GM18907 (cell line): ENCODE data around the gene PRDM9.
"Not testable (repeated sequence)": the region's sequence is repeated elsewhere in the genome, so short reads cannot be mapped to it uniquely, and the experiment has no call there.

Source experiments
- ATAC-seq: cut with Tn5 transposase; IDR thresholded peaks from one replicate; pipeline ENCODE4 v1.9.1; 2021; ENCODE audit warnings: mild to moderate bottlenecking, moderate library complexity; ENCODE audit not compliant: unreplicated experiment

Gene PRDM9

DNA sequence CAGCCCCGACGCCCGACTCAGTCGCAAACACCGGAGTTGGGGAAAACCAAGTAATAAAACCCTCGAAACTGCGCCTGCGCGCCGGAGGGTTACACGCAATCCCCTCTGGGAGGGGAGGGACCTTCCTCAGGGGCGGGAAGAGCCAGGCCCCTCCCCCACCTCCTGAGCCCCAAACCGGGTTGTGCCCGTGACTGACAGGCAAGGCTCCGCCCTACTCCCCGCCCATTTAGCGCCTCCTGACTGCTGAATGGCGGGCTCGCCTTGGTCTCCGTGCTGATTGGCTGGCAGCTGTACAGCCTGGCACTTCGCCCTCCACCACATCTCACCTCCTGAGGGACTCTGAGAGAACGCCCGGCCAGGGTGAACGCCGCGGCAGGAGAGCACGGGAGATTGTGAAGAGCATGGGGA is at the start of gene PRDM9:
Gene PRDM9, plus strand, starts transcription at position 332 of the 408 bp plus-strand sequence. CDS start 1,425 bp downstream, outside the sequence.
- no peak for ATAC-seq

DNA sequence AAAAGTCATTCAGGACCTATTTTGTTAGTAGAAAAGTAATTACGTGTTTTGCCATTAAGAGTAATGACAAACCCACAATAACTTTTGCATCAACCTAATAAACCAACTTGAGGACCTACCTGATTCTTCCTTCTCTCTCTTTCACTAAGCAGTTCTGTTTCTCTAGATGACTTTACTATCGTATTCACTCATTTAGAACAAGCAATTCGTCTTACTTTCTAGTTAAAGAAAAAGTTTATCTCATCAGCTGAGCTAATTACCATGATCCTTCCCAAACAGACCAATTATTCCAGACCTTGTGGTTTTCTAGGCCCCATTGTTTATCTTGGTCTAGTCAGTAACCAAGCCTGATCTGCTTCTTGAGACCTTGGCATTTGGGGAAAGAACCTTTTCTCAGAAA is 49.6 kb upstream of the PRDM9 start:
- ATAC-seq: no peak

DNA sequence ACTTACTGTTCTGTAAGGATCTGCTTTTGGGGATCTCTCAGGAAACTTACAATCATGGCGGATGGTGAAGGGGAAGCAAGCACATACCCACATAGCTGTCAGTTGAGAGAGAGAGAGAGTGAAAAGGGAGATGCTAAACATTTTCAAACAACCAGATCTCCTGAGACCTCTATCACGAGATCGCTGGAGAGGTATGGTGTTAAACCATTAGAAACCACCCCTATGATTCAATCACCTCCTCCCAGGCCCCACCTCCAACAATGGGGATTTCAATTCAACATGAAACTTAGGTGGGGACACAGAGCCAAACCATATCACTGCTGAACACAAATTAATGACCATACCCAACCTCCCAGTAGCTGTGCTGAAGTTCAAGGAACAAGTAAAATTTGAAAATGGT is 48.2 kb upstream of the PRDM9 start:
- no peak for ATAC-seq

DNA sequence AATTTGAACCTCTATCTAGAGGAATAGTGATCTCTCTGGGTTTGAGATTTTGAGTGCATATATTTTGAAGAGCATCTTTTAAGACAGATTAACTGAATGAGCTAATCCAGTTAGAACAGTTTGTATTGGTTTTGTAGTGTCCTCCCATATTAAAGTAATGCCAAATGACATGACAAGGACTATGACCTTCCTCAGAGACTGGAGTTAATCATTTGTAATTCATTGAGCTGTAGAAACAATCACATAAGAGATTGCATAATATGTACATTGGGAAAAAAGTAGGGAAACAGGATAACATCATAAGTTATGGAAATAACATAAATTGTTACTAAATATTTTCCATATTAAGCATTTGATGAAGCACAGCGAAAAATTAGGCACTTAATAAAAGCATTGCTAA is 45.8 kb upstream of the PRDM9 start:
- no peak for ATAC-seq

DNA sequence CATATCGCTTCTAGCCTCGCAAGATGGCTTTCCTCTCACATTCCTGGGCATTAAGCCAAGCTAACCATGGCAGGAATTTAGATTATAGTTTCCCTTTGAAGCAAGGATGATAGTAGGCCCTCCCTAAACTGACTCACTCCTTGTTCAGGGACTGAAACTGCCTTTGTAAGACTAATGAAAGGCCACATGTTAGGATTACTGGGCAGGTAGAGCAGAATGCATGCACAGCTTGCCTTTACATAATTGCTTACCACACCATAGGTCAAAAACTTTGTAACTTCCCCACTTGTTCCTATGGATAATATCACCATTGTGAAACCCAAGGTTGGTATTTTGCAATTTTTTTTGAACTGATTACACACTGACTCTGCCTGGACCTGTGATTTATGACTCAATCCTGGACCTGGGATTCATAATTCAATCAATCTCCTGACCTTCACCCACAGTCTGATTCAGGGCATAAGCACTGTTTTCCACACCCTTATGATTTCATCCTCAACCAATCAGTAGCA is 41.0 kb upstream of the PRDM9 start:
- no peak for ATAC-seq

DNA sequence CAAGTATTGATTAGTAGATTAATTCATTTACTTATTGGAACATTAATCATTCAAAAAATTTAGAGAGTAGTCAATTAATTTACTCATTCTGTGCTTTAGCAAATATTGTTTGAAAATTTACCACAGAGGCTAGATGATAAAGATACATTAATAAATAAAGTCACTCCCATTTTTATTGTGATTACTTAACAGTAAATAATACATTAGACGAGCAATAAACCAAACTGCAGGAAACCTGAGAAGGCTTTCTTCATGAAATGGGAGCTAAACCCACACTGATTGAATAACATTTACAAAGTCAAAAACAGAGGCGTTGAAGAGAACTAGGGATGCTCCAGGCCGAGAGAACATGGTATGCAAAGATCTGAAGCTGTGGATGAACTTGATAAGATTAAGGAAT is 38.8 kb upstream of the PRDM9 start:
- no peak for ATAC-seq

DNA sequence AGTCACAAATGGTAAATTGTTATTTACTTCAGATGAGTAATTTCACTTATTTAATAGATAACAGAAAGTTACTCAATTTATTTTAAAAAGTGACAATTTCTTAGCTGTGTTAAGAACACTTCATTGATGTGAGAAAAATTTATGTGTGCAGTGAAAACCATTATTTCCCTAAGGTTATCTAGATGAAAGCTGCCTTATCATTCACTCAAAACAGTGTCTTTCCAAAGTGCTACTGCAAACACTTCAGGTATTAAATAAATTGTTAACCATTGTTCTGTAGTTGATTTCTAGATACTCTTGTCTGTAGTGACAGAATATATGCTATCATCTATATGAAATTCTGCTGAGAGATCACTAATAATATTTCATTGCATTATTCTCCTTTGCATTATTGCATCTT is 33.5 kb upstream of the PRDM9 start:
- no peak for ATAC-seq

DNA sequence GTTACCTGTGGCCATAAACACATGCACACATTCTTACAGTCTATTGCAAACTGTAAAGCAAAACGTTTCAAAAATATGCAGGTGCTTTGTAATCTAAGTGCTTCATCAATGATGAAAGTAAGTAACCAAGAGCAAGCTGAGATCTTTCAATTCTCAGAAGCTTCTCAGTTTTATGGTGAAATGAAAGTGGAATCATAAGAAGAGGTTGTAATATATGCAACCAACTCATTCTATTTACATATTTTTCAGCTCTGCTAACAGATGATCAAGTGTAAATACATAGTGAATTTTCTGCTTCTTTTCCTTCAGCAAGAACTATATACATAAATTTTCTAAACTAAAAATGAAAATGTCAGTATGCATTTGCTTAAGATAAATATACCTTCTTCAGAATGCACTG is 33.1 kb upstream of the PRDM9 start:
- no peak for ATAC-seq

DNA sequence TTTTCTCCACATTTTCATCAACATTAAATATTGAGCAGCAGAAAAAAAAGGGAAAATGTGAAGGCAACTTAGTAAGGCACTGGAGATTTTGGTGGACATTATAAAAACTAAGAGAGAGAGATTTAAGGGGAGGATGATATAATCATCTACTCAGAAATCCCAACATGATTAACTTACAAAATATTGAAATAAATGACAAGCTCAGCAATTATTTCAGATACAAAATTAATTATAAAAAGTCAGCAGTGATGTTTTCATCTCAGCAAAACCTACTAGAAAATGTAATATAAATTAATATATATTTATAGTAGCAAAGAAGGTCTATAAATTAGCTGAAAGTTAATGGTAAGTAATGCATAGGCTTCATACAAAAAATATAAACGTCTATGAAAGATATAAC is 30.8 kb upstream of the PRDM9 start:
- no peak for ATAC-seq

DNA sequence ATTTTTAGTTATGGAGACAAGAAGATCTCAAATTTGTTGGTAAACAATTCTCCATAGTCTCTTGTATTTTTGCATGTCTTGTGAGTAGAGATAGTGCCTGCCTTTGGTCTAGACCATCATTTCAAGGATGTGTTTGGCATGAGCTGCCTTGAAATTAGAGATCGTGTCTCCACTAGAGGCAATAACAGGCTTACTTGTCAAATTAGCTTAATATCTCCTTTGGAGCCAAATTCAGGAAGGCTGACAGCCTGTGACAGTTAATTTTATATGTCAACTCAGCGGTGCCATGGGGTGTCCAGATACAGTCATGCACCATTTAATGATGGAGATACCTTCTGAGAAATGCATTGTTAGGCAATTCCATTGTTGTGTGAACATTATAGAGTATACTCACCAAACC is 24.8 kb upstream of the PRDM9 start:
- ATAC-seq: no peak

DNA sequence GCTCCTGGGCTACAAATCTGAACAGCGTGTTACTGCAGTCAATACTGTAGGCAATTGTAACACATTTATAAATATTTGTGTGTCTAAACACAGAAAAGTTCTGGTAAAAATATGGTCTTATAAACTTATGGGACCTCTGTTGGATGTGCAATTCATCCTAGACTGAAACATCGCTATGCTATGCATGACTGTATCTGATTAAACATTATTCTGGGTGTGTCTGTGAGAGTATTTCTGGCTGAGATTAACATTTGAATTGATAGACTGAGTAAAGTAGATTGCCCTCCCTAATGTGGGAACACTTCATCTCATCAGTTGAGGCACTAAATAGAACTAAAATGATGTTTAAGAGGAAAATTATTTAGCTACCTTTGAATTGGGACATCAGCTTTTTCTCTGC is 24.3 kb upstream of the PRDM9 start:
- no peak for ATAC-seq

DNA sequence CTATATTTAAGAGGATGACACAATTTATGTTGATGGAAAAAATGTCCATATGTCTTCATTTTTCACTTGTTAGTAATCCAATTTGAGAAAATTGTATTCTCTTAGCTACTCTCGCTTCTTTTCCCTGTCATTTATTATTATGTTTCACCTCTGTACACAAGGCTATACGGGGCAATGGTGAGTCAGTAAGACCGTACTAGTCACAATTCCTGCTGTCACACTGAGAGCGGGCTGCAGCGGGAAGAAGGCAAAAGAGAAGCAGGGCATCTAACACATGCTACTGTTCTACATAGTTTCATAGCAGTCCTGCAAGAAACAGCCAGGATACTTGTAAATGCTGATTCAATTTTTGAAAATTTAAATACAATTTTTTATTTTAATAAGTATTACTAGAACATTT is 23.3 kb upstream of the PRDM9 start:
- ATAC-seq: no peak

DNA sequence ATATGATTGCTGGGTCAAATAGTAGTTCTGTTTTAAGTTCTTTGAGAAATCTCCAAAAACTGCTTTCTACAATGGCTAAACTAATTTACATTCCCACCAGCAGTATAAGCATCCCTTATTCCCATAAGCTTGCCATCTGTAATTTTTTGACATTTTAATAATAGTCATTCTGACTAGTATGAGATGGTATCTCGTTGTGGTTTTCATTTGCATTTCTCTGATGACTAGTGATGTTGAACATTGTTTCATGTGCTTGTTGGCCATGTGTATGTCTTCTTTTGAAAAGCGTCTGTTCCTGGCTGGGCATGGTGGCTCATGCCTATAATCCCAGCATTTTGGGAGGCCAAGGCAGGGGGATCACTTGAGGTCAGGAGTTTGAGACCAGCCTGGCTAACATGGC is 21.2 kb upstream of the PRDM9 start:
- ATAC-seq: not testable (repeated sequence)

DNA sequence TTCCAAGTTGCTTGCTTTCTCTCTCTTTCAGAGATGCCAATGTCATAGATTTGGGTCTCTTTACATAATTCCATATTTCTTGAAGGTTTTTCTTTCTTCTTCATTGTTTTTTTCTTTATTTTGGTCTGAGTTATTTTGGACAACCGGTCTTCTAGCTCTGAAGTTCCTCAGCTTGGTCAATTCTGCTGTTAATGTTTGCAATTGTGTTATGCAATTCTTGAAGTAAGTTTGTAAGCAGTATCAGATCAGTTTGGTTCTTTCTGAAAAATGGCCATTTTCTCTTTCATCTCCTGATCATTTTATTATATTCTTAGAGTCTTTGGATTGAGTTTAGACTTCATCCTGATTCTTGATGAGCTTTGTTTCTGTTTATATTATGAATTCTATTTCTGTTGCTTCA is 16.4 kb upstream of the PRDM9 start:
- ATAC-seq: no peak

DNA sequence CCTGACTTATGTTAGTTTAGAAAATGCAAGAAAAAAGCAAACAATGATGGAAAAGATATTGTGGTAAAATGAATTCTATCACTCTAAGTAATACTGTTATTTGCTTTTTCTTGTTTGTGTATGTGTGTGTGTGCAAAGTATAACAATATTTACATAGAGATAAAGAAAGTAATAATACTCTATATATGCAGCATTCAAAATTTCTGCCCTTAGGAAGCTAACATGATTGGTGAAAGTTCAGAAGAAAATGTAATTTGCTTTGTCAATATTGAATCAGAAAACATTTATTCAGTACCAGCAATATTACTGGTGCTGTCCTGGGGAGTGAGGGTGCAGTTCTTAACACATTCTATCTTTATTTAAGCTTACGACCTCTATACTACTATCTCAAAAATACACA is 12.9 kb upstream of the PRDM9 start:
- ATAC-seq: no peak

DNA sequence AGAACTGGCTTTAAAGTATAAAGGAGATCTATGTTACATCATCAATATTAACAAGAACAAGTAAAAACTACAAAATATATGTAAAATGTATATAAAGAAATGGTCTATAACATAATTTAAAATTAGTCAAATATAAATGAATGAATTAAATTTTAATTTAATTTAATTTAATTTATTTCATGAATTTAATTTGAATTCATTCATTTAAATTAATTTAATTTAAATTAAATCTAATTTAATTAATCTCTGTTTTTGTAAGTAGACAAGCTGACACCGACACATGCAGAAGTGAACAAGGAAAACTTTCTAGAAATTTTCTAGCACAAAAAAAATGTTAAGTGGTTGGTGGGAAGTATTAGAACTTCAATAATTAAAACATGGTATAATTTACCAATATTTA is 10.8 kb upstream of the PRDM9 start:
- ATAC-seq: no peak

DNA sequence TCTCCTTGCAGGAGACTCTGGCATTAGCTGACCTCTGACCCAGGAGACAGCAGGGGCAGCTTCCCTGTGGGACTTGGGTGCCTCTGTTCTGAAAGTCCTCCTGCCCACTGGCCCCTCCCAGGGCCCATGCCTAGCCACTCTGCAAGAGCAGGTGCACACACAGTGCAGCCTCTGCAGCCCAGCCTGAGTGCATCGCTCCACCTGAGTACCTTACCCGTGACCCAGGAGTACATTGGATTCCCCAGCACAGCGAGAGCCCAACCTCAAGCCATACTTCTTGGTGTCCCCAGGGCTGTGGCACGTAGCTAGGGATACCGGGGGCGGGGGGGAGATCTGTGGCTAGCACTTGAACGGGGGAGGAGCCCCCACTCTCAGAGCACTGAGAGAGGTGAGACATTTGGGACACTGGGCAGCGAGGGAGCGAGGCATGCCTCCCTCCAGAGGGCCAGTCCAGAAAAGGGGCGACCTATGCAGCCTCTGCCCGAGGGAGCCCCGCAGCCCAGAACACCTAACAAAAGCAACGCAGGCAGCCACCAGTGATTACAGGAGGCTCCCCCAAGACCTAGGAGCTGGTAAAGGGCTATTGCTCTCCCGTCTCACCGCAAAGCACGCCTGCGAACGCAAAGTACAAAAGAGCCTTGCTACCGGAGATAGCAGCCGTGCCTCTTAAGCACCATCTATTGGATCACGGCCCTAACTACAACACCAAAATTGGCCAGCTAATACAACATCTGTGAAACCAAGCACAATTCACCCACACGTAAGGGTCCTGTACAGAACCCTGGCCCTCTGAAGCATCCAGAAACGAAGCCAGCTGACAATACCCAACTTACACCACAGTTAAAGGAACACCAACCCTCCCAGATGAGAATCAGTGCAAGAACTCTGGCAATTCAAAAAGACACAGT is 826 bp upstream of the PRDM9 start:
- ATAC-seq: no peak

DNA sequence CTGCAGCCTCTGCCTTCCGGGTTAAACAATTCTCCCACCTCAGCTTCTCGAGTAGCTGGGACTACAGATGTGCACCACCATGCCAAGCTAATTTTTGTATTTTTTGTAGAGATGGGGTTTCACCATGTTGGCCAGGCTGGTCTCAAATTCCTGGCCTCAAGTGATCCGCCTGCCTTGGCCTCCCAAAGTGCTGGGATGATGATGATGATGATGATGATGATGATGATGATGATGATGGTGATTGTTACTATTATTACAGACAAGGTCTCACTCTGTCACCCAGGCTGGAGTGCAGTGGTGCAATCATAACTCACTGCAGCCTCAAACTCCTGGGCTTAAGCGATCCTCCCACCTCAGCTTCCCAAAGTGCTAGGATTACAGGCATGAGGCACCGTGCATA is 3.0 kb downstream of the PRDM9 start:
- not testable (repeated sequence) for ATAC-seq

DNA sequence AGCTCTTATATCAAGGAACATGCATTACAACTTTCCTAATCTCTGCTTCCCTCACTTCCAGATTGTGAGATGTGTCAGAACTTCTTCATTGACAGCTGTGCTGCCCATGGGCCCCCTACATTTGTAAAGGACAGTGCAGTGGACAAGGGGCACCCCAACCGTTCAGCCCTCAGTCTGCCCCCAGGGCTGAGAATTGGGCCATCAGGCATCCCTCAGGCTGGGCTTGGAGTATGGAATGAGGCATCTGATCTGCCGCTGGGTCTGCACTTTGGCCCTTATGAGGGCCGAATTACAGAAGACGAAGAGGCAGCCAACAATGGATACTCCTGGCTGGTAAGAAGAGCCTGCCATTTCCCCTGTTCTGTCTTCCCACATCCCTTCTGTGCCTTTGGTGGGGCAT is 15.1 kb downstream of the PRDM9 start:
- ATAC-seq: no peak

DNA sequence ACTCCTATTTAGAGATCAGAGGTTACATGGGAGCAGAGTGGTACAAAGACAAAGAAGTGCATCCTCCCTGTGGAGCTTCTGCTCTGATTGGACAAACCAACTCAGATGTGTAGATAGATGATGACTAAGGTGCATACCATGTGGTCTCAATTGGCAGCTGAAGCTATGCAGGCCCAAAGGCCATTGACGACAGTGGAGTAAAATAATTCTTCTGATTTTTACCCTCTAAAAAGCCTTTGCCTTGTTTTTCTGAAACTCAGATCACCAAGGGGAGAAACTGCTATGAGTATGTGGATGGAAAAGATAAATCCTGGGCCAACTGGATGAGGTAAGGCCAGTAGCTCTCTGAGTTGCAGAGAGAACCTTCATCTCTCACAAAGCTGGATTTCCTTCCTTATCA is 15.6 kb downstream of the PRDM9 start:
- no peak for ATAC-seq

DNA sequence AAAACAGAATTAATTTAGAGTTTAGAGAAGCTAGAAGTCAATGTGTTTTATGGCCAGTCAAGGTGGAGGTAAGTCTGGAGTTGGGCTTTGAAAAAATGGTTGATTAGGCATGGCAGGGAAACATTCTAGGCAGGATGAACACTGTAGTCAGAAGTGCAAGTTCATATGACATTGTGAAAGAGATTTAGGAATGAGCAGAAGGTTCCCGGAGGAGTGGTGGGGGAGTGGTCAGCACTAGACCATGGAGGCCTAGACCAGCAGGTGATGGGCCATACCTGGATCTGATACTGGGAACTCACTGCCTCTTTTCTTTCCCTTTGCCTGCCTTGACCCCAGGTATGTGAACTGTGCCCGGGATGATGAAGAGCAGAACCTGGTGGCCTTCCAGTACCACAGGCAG is 16.6 kb downstream of the PRDM9 start:
- no peak for ATAC-seq

DNA sequence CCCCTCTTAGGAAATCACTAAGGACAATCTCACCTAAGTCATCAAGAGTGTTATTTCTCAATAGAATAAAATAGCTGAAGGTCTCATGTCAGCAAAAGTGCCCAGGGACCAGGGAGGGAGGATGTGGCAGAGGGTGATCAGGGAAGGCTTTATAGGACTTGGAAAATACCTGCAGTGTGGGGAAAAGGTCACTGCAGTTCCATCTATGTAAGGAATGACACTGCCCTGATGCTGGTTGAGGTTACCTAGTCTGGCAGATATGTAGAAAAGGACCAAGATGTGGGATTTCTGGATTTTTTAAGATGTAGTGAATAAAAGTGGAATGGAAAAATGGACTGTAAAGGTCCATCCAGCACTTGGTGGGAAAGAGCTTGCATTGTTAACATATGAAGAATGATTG is 18.3 kb downstream of the PRDM9 start:
- no peak for ATAC-seq

DNA sequence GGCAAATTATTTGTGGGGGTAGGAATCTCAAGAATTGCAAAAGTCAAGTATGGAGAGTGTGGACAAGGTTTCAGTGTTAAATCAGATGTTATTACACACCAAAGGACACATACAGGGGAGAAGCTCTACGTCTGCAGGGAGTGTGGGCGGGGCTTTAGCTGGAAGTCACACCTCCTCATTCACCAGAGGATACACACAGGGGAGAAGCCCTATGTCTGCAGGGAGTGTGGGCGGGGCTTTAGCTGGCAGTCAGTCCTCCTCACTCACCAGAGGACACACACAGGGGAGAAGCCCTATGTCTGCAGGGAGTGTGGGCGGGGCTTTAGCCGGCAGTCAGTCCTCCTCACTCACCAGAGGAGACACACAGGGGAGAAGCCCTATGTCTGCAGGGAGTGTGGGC is 19.2 kb downstream of the PRDM9 start:
- ATAC-seq: not testable (repeated sequence)
